ENCODE results near the gene FAM89A.

DNA sequence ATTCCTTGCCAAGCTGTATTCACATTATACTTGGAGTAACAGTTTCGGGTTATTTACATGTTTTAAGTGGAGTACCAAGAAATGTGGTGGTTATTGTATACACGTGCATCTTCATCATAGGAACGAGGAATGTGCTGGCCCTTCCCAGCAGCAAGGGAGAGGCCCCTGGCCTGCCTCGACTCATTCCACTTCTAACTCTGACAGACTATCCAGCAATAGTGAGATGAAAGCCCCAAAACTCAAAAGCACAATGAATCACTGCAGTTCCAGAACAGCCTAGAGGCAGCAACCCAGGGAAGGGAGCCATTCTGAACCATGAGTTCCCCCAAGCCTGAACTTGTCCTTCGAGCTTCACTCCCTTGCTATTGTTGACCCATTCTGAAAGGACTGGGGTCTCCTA lies 23.1 kb downstream of the FAM89A start:
- TF ChIP-seq, protein P1, sequence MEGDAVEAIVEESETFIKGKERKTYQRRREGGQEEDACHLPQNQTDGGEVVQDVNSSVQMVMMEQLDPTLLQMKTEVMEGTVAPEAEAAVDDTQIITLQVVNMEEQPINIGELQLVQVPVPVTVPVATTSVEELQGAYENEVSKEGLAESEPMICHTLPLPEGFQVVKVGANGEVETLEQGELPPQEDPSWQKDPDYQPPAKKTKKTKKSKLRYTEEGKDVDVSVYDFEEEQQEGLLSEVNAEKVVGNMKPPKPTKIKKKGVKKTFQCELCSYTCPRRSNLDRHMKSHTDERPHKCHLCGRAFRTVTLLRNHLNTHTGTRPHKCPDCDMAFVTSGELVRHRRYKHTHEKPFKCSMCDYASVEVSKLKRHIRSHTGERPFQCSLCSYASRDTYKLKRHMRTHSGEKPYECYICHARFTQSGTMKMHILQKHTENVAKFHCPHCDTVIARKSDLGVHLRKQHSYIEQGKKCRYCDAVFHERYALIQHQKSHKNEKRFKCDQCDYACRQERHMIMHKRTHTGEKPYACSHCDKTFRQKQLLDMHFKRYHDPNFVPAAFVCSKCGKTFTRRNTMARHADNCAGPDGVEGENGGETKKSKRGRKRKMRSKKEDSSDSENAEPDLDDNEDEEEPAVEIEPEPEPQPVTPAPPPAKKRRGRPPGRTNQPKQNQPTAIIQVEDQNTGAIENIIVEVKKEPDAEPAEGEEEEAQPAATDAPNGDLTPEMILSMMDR (conservative IDR thresholded peaks at IDR 0.05; ENCODE audit: low read depth, low read length), result no peak
- no peak for TF ChIP-seq EZH2 (IDR thresholded peaks at IDR 0.05; ENCODE audit: low read length, unreplicated experiment)
- no peak for TF ChIP-seq EZH2phosphoT487 (IDR thresholded peaks at IDR 0.05; ENCODE audit: borderline replicate concordance, low read length)

Data from PC-3 (cell line).